Measurements from ENCODE around the gene LAG3.

LAG3 gene

GRCh38 chr12:6773590-6774351, 1.5 kb downstream of the LAG3 start:
- H3K4me3 ChIP-seq (ENCODE audit: low read depth, low read length) = no peak overlapping the region
- H3K36me3 ChIP-seq = peaks cover 26% of the 10 kb centered on the region
- no peaks in the 10 kb centered on the region for H3K9me3 ChIP-seq
- TF ChIP-seq, protein P1, sequence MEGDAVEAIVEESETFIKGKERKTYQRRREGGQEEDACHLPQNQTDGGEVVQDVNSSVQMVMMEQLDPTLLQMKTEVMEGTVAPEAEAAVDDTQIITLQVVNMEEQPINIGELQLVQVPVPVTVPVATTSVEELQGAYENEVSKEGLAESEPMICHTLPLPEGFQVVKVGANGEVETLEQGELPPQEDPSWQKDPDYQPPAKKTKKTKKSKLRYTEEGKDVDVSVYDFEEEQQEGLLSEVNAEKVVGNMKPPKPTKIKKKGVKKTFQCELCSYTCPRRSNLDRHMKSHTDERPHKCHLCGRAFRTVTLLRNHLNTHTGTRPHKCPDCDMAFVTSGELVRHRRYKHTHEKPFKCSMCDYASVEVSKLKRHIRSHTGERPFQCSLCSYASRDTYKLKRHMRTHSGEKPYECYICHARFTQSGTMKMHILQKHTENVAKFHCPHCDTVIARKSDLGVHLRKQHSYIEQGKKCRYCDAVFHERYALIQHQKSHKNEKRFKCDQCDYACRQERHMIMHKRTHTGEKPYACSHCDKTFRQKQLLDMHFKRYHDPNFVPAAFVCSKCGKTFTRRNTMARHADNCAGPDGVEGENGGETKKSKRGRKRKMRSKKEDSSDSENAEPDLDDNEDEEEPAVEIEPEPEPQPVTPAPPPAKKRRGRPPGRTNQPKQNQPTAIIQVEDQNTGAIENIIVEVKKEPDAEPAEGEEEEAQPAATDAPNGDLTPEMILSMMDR (IDR thresholded peaks at IDR 0.05; ENCODE audit: low read depth, low read length) = no peak
- DNase-seq = no peak
- H3K27me3 ChIP-seq = no peaks in the 10 kb centered on the region
- H3K4me1 ChIP-seq = peaks cover 30% of the 10 kb centered on the region

DNA sequence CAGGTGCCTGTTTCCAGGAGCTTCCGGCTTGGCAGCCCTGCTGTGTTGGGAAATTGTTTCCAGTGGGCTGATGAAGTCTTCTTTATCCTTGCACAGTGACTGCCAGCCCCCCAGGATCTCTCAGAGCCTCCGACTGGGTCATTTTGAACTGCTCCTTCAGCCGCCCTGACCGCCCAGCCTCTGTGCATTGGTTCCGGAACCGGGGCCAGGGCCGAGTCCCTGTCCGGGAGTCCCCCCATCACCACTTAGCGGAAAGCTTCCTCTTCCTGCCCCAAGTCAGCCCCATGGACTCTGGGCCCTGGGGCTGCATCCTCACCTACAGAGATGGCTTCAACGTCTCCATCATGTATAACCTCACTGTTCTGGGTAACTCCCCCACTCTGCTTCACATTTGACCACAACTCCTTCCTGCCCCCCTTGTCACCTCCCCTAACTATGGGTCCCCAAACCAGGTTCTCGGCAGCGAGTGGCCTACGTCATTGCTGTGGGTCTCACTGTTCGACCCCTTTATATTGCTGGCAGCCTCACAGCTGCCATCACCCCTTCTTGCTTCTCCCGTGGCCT, 2.3 kb downstream of the LAG3 start:
- TF ChIP-seq, protein P1 (IDR thresholded peaks at IDR 0.05; ENCODE audit: low read depth, low read length) = no peak
- Histone ChIP-seq H3K4me1 (peaks cover 25% of the 10 kb centered on the region), H3K36me3 (peaks cover 22% of the 10 kb centered on the region)

GRCh38 chr12:6775185-6776174, 3.2 kb downstream of the LAG3 start:
- H3K27me3 ChIP-seq = no peaks in the 10 kb centered on the region
- peaks cover 16% of the 10 kb centered on the region for H3K4me1 ChIP-seq
- H3K4me3 ChIP-seq (ENCODE audit: low read depth, low read length) = no peak overlapping the region
- H3K9me3 ChIP-seq = no peaks in the 10 kb centered on the region
- TF ChIP-seq, protein P1 (IDR thresholded peaks at IDR 0.05; ENCODE audit: low read depth, low read length) = no peak
- no peak for DNase-seq
- peaks cover 13% of the 10 kb centered on the region for H3K36me3 ChIP-seq

More for the DNA sequence above, 2.3 kb downstream of the LAG3 start:
- Histone ChIP-seq H3K9me3 (no peaks in the 10 kb centered on the region), H3K27me3 (no peaks in the 10 kb centered on the region), H3K4me3 (ENCODE audit: low read depth, low read length) (no peak overlapping the region)
- DNase-seq = no peak

- H3K27me3 ChIP-seq = no peaks in the 10 kb centered on the region
- no peak for DNase-seq
- TF ChIP-seq, protein P1 (IDR thresholded peaks at IDR 0.05; ENCODE audit: low read depth, low read length) = no peak
- no peak overlapping the region for H3K4me3 ChIP-seq (ENCODE audit: low read depth, low read length)
- H3K36me3 ChIP-seq = no peaks in the 10 kb centered on the region
- no peaks in the 10 kb centered on the region for H3K9me3 ChIP-seq
- peaks cover 5% of the 10 kb centered on the region; the same call in 1 of the 2 replicates for H3K4me1 ChIP-seq
These were observed 5.1 kb downstream of the LAG3 start for GRCh38 chr12:6777386-6777785.

- no peaks in the 10 kb centered on the region for H3K27me3 ChIP-seq
- no peaks in the 10 kb centered on the region for H3K9me3 ChIP-seq
- no peaks in the 10 kb centered on the region for H3K36me3 ChIP-seq
- H3K4me1 ChIP-seq = peaks cover 5% of the 10 kb centered on the region; the same call in 1 of the 2 replicates
- TF ChIP-seq, protein P1 (IDR thresholded peaks at IDR 0.05; ENCODE audit: low read depth, low read length) = no peak
- peak; percentile 63 for DNase-seq
- H3K4me3 ChIP-seq (ENCODE audit: low read depth, low read length) = peak overlapping the region; percentile 46
These were observed 5.9 kb downstream of the LAG3 start for GRCh38 chr12:6778217-6778573.
